Measurements from ENCODE around the gene ATG7. TPM values are rescaled to one million over a fixed set of nuclear protein-coding genes. Genes with fewer than 3 reads are reported as not detected.
"Not testable (repeated sequence)": the region's sequence is repeated elsewhere in the genome, so short reads cannot be mapped to it uniquely, and the experiment has no call there.

ATG7 gene
- total RNA-seq, 1 donor from 2014 or later, result 61.7 TPM

GRCh38 chr3:11591391-11592282 is 319.4 kb downstream of the ATG7 start:
- H3K27me3 ChIP-seq (ENCODE audit: low read depth), result no peaks in the 10 kb centered on the region
- TF ChIP-seq CTCF (IDR thresholded peaks at IDR 0.05), result no peak
- no peaks in the 10 kb centered on the region for H3K36me3 ChIP-seq
- peak; percentile 74 to 81 for ATAC-seq
- no peaks in the 10 kb centered on the region for H3K9me3 ChIP-seq
- intact Hi-C loops (cut with DNase I), result no loop called here
- peak overlapping the region; percentile 0 for H3K4me3 ChIP-seq
- DNase-seq, result no peak
- peaks cover 58% of the 10 kb centered on the region for H3K4me1 ChIP-seq
- peak overlapping the region; percentile 25 for H3K27ac ChIP-seq

- TF ChIP-seq CTCF (IDR thresholded peaks at IDR 0.05), result no peak
- Histone ChIP-seq H3K27ac (peak overlapping the region; percentile 25), H3K36me3 (no peaks in the 10 kb centered on the region), H3K4me1 (peaks cover 52% of the 10 kb centered on the region), H3K27me3 (ENCODE audit: low read depth) (no peaks in the 10 kb centered on the region), H3K4me3 (no peak overlapping the region), H3K9me3 (no peaks in the 10 kb centered on the region)
- no peak for DNase-seq
- intact Hi-C loops (cut with DNase I), result no loop called here
- ATAC-seq, result no peak
Observed at GRCh38 chr3:11592445-11593298, 320.5 kb downstream of the ATG7 start.

DNA sequence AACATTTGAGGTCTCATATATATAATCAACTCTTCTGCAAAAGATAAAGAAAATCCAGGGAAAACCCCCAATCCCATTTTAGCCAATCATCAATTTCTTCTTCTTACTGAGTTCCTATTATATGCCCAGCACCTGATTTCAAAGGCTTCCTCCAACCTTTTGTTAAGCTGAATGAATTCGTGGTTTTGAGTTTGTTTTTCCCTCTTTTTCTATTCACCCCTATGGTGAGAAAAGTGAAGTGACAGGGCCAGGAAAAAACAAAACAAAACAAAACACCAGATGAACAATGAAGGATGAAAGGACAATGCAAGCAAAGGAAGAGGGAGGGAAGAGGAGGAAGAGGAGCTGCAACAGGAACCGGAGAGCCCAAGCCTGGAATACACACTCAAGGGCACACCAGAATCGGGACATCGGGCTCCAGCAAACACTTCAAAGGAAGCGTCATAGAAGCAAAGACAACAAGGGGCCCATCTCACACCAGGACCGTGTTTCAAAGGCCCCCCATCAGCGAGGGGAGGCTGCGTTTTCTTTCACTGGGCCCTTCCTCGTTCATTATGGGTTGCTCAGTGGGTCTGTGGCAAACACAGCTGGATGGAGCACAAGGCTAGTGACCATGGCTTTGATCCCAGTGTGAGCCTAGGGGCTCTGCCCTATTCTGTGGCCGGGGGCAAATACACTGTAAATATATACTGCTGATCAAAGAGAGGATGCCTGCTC is 321.3 kb downstream of the ATG7 start:
- DNase-seq, result no peak
- Histone ChIP-seq H3K36me3 (no peaks in the 10 kb centered on the region), H3K27ac (peak overlapping the region; percentile 4), H3K27me3 (ENCODE audit: low read depth) (no peaks in the 10 kb centered on the region), H3K4me1 (peaks cover 44% of the 10 kb centered on the region), H3K9me3 (no peaks in the 10 kb centered on the region), H3K4me3 (no peak overlapping the region)
- intact Hi-C loops (cut with DNase I), result no loop called here
- no peak for ATAC-seq
- TF ChIP-seq CTCF (IDR thresholded peaks at IDR 0.05), result no peak

- H3K4me3 ChIP-seq; H3K9me3 ChIP-seq; H3K27me3 ChIP-seq (ENCODE audit: low read depth); H3K36me3 ChIP-seq; DNase-seq; H3K27ac ChIP-seq; ATAC-seq; intact Hi-C loops (cut with DNase I): not testable (repeated sequence)
- peaks cover 42% of the 10 kb centered on the region for H3K4me1 ChIP-seq
Observed at GRCh38 chr3:11595024-11595423, 322.8 kb downstream of the ATG7 start.

DNA sequence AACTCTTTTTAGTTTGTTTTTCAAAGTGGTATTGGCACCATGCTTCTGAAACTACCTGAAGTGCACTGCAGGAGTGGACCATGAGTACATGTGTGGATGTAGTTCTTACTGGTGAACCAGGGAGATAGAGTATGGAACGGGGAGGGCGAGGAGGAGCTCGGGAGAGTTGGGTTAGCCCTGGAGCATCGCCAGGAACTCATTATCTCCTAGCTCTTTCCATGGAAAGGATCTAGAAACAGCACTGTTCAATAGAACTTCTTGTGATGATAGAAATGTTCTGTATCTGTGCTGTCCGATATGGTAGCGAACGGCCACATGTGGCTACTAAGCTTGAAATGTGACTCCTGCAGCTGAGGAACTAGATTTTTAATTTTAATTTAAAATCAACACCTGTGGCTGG is 324.2 kb downstream of the ATG7 start:
- no peak for ATAC-seq
- intact Hi-C loops (cut with DNase I), result no loop called here
- Histone ChIP-seq H3K27me3 (ENCODE audit: low read depth) (no peaks in the 10 kb centered on the region), H3K4me3 (no peak overlapping the region), H3K9me3 (no peaks in the 10 kb centered on the region), H3K36me3 (peaks cover 10% of the 10 kb centered on the region), H3K27ac (no peak overlapping the region), H3K4me1 (peaks cover 48% of the 10 kb centered on the region)
- TF ChIP-seq CTCF (IDR thresholded peaks at IDR 0.05), result no peak
- no peak for DNase-seq

All from lower lobe of right lung (tissue), 2 donors.